Esophagus muscularis mucosa (tissue), 4 donors: ENCODE data around the gene IL17REL.

Source experiments
- CTCF ChIP-seq, 3 experiments: fragments of 200-600 bp in 2 of 3; fragments of 450-650 bp in 1 of 3; sonication (generic) in 2 of 3; IDR thresholded peaks; one replicate each; pipeline ENCODE4 v1.5.1; 2017 to 2019; ENCODE audit warnings: antibody characterized with exemption in 3 of 3, mild to moderate bottlenecking in 2 of 3, moderate library complexity in 1 of 3
- EP300 ChIP-seq: sonication (generic); formaldehyde crosslinking; IDR thresholded peaks from one replicate; pipeline ENCODE4 v1.6.1; 2017; ENCODE audit warnings: antibody characterized with exemption
- POLR2A ChIP-seq: fragments of 450-650 bp; IDR thresholded peaks from one replicate; pipeline ENCODE4 v1.6.1; 2017; ENCODE audit warnings: antibody characterized with exemption, moderate library complexity, mild to moderate bottlenecking, low read depth

- TF ChIP-seq EP300 (no peak), CTCF (IDR thresholded peaks at IDR 0.05) (no peak), POLR2A (no peak)
These were observed 48.7 kb upstream of the IL17REL start for GRCh38 chr22:50061141-50061823.
